HL-60 (cell line): ENCODE measurements around the gene TMEM18.

ENCODE experiments used
- DNase-seq, 2 experiments: peaks; one replicate each; pipeline ENCODE4 v3.0.0-alpha.2; 2010 to 2020; ENCODE audit warnings: low read depth in 1 of 2, low spot score in 1 of 2
- H3K27ac ChIP-seq: fragments of 250-450 bp; sonication (Bioruptor Pico); replicated peaks from 2 replicates; pipeline ENCODE4 v1.5.1; 2020; ENCODE audit warnings: mild to moderate bottlenecking, moderate library complexity
- H3K27me3 ChIP-seq: fragments of 250-450 bp; sonication (Bioruptor Pico); 2 replicates; pipeline ENCODE4 v1.5.1; 2021; ENCODE audit warnings: mild to moderate bottlenecking, moderate library complexity; ENCODE audit not compliant: insufficient read depth, poor library complexity, severe bottlenecking
- H3K4me3 ChIP-seq: replicated peaks from 2 replicates; pipeline ENCODE4 v1.5.1; 2011; ENCODE audit warnings: mild to moderate bottlenecking, control low read depth, low read length; ENCODE audit not compliant: insufficient read depth
- CTCF ChIP-seq: IDR thresholded peaks from one replicate; pipeline ENCODE4 v1.5.1; 2011; ENCODE audit warnings: low read length, control low read depth, inconsistent platforms; ENCODE audit not compliant: insufficient read depth
- GABPA ChIP-seq: IDR thresholded peaks from 2 replicates; pipeline ENCODE4 v1.6.1; 2012; ENCODE audit warnings: low read depth
- POLR2AphosphoS5 ChIP-seq: IDR thresholded peaks from 2 replicates; pipeline ENCODE4 v1.6.1; 2012; ENCODE audit warnings: low read depth
- SPI1 ChIP-seq: IDR thresholded peaks from 2 replicates; pipeline ENCODE4 v1.6.1; 2012; ENCODE audit warnings: low read depth, mild to moderate bottlenecking, borderline replicate concordance
- TF ChIP-seq, protein P1 (sequence below): IDR thresholded peaks from 2 replicates; pipeline ENCODE4 v1.6.1; 2012; ENCODE audit warnings: low read depth; ENCODE audit not compliant: insufficient replicate concordance

Gene TMEM18

GRCh38 chr2:643761-644160, 33.4 kb downstream of the TMEM18 start:
- H3K27ac ChIP-seq = no peak overlapping the region
- no peak for DNase-seq
- TF ChIP-seq, protein P1, sequence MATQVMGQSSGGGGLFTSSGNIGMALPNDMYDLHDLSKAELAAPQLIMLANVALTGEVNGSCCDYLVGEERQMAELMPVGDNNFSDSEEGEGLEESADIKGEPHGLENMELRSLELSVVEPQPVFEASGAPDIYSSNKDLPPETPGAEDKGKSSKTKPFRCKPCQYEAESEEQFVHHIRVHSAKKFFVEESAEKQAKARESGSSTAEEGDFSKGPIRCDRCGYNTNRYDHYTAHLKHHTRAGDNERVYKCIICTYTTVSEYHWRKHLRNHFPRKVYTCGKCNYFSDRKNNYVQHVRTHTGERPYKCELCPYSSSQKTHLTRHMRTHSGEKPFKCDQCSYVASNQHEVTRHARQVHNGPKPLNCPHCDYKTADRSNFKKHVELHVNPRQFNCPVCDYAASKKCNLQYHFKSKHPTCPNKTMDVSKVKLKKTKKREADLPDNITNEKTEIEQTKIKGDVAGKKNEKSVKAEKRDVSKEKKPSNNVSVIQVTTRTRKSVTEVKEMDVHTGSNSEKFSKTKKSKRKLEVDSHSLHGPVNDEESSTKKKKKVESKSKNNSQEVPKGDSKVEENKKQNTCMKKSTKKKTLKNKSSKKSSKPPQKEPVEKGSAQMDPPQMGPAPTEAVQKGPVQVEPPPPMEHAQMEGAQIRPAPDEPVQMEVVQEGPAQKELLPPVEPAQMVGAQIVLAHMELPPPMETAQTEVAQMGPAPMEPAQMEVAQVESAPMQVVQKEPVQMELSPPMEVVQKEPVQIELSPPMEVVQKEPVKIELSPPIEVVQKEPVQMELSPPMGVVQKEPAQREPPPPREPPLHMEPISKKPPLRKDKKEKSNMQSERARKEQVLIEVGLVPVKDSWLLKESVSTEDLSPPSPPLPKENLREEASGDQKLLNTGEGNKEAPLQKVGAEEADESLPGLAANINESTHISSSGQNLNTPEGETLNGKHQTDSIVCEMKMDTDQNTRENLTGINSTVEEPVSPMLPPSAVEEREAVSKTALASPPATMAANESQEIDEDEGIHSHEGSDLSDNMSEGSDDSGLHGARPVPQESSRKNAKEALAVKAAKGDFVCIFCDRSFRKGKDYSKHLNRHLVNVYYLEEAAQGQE = no peak
- H3K4me3 ChIP-seq = no peak overlapping the region
- H3K27me3 ChIP-seq = no peaks in the 10 kb centered on the region

DNA sequence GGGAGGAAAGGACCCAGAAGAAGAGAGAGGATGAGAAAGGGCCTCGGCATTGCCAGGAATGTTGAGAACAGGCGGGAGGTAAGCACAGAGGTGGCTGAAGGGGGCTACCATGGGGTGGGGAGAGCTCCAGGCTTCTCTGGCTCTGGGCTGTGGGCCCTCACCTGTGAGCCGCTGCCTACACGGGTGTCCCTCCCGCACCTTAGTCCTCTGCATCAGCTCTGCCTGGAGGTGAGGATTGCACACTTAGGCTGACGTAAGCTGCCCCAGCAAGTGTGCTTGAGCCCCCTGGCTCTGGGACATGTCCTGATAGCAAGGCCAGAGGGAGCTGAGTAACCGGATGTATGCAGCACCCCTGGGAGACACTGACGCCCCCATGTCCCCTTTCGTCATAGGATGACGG, 33.9 kb downstream of the TMEM18 start:
- Histone ChIP-seq H3K27me3 (no peaks in the 10 kb centered on the region), H3K27ac (no peak overlapping the region), H3K4me3 (no peak overlapping the region)
- no peak for DNase-seq
- no peak for TF ChIP-seq GABPA
- no peak for TF ChIP-seq CTCF
- TF ChIP-seq, protein P1 = no peak
- TF ChIP-seq POLR2AphosphoS5 = no peak
- TF ChIP-seq SPI1 = no peak

- no peak overlapping the region for H3K4me3 ChIP-seq
- TF ChIP-seq SPI1 (no peak), POLR2AphosphoS5 (no peak), GABPA (no peak), CTCF (no peak)
- TF ChIP-seq, protein P1 = no peak
- no peak overlapping the region for H3K27ac ChIP-seq
- H3K27me3 ChIP-seq = no peaks in the 10 kb centered on the region
- no peak for DNase-seq
These were observed 35.1 kb downstream of the TMEM18 start for GRCh38 chr2:641872-642815.
